Neuron (in vitro differentiated cells): ENCODE data around the gene PAX5.

Experiments
- H2AFZ ChIP-seq: one replicate; pipeline ENCODE4 v1.6.1; 2013; ENCODE audit warnings: low read depth, mild to moderate bottlenecking, inconsistent platforms, low read length, moderate library complexity
- H3K27me3 ChIP-seq: one replicate; pipeline ENCODE4 v1.6.1; 2013; ENCODE audit warnings: low read length; ENCODE audit not compliant: insufficient read depth
- H3K36me3 ChIP-seq: one replicate; pipeline ENCODE4 v1.6.1; 2013; ENCODE audit warnings: low read length; ENCODE audit not compliant: insufficient read depth
- H3K4me1 ChIP-seq: one replicate; pipeline ENCODE4 v1.6.1; 2013; ENCODE audit warnings: low read length; ENCODE audit not compliant: insufficient read depth
- H3K4me3 ChIP-seq: 2 replicates; pipeline ENCODE4 v1.5.1; 2013; ENCODE audit warnings: mild to moderate bottlenecking, low read length, moderate library complexity
- H3K9me3 ChIP-seq: one replicate; pipeline ENCODE4 v1.6.1; 2013; ENCODE audit warnings: low read length

Gene PAX5

DNA sequence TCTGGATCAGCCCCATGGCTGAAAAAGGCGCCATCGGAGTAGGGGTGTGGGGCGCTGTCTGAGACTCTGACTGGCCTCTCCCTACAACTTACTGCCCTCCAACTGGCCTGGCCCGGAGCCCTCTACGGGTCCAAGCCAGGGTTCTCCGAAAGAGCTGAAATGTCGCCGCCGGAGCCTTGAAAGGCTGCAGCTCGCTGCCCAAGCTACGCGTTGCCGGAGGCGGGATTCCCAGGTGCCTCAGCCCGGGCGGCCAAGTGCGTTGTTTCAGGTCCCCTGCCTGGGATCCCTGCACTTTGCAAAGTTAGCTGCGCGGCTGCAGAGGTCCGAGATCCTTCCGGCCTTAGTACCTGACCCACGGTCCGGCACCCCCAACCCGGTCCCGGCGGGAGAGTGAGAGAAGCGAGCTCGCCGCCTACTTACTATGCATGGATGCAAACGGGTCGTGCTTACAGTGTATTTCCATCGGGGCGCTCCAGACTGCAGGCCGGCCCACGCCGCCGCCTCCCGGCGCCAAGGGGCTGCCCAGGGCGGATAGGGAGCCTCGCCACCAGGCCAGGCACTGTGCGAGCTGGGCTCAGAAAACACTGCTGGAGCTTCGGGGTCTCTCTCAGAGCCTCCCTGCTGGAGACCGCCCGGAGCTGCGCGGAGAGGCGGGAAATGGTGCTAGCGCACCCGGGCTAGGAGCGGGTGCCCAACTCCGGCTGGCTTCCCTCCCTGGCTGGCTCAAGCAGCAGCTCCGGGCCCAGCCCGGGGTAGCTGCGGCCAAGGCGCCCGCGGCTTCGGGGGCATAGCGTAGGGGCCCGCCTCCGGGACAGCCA lies 7.7 kb downstream of the PAX5 start:
- Histone ChIP-seq H3K4me1 (peaks cover 26% of the 10 kb centered on the region), H3K9me3 (no peaks in the 10 kb centered on the region), H3K36me3 (no peaks in the 10 kb centered on the region), H2AFZ (peak overlapping the region; percentile 27), H3K27me3 (peaks cover 13% of the 10 kb centered on the region), H3K4me3 (peak overlapping the region; percentile 47)

DNA sequence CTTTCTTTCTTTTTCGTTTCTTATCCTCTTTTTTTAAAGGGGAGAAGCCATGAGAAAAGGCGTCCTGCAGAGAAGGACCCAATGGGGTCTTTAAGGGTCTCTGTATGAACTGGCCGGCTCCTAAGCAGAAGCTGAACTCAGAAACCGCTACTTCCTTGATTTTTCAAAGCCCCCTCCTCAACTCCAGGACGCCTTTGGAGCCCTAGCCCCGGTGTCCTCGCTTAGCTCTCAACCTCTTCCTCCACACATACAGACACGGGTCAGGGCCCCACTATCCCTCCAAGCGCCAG lies 8.3 kb downstream of the PAX5 start:
- Histone ChIP-seq H2AFZ (peak overlapping the region; percentile 27), H3K4me1 (peaks cover 26% of the 10 kb centered on the region), H3K36me3 (no peaks in the 10 kb centered on the region), H3K4me3 (peak overlapping the region; percentile 47), H3K9me3 (no peaks in the 10 kb centered on the region), H3K27me3 (peaks cover 11% of the 10 kb centered on the region)

DNA sequence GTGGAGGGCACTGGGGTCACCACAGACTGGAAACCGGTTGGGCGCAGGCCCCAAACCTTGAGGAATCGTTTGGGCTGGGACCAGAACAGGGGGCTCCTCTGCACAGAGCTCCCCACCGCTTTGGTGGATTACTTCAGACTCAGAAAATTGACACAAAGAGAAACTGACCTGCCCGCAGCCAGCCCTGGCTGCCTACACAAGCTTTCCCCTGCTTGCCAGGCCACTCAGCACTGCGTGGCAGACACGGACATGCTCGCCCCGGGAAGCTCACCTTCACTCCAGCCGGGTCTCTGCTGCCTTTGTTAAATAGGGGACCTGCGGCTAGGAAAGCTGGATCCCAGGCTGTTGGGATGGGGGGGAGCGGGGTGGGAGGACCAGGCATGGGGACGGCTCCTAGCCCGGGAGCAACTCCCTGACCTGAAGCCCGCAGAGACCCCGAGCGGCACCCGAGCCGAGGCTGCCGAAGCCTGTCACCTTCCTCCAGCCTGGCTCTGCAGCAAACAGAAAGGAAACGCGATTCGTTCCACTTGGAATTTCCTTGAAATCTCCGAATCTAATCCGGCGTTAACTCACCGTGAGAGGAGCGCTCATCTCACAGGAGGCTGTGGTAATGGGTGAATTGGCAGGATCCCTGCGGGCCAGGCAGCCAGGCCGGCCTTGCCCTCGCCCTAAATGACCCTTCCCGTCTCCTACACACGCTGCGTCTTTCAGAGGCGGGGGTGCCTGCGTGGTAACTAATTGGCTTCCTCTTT lies 8.8 kb downstream of the PAX5 start:
- H3K4me1 ChIP-seq = peaks cover 26% of the 10 kb centered on the region
- no peaks in the 10 kb centered on the region for H3K36me3 ChIP-seq
- H2AFZ ChIP-seq = peak overlapping the region; percentile 27
- no peaks in the 10 kb centered on the region for H3K9me3 ChIP-seq
- peaks cover 11% of the 10 kb centered on the region for H3K27me3 ChIP-seq
- peak overlapping the region; percentile 47 for H3K4me3 ChIP-seq

DNA sequence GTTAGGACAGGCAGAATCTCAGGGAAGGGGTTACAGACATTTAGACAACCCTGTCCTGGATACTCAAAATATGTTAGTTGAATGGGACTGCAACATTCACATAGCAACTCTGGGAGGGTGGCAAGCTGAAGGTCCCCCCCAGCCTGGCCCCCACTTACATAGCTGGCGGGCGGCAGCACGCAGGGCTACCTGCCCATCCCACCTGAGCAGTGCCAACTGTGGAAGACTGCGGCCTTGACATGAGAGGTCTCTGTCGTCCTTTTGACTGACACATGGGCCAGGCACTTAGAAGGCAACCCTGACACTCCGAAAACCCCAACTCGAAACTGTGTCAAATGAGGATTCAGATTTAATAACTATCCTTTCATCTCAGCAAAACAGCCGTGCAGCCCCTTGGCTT lies 16.5 kb downstream of the PAX5 start:
- H3K4me3 ChIP-seq = no peak overlapping the region
- H3K36me3 ChIP-seq = no peaks in the 10 kb centered on the region
- H2AFZ ChIP-seq = no peak overlapping the region
- no peaks in the 10 kb centered on the region for H3K4me1 ChIP-seq
- H3K27me3 ChIP-seq = no peaks in the 10 kb centered on the region
- H3K9me3 ChIP-seq = no peaks in the 10 kb centered on the region

DNA sequence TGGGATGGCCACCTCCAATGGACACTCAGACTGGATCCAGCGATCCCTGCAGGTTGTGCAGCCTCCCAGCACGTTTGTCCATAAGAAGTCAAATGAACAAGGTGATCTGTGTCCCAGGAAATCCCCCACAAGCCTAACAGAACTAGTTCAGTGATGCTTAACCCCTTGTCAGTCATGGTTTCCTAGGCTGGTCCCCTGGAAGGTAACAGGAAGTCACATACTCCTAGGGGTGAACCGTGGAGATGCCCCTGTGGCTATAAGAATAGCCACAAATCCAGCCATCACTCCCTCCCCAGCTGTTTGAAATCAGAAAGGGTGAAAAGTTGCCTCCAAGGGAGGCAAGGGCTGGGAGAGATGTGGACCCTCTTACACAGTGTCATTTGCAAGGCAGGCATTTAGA lies 22.5 kb downstream of the PAX5 start:
- Histone ChIP-seq H3K36me3 (no peaks in the 10 kb centered on the region), H3K9me3 (no peaks in the 10 kb centered on the region), H3K4me3 (no peak overlapping the region), H2AFZ (no peak overlapping the region), H3K27me3 (no peaks in the 10 kb centered on the region), H3K4me1 (no peaks in the 10 kb centered on the region)

DNA sequence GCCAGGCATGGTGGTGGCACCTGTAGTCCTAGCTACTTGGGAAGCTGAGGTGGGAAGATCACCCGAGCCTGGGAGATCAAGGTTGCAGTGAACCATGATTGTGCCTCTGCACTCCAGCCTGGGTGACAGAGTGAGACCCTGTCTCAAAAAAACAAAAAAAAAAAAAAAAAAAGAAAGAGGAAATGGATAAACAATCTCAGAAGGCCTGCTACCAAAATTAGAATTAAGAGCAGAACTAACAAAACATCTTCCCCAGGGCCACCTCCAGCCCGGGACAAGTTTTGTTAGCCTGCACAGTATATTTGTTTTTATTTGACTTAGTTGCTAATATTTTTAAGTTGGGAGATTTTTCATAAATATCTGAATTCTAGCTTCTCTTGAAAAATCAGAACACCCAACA lies 23.1 kb downstream of the PAX5 start:
- Histone ChIP-seq H2AFZ (no peak overlapping the region), H3K4me1 (no peaks in the 10 kb centered on the region), H3K27me3 (no peaks in the 10 kb centered on the region), H3K4me3 (no peak overlapping the region), H3K9me3 (no peaks in the 10 kb centered on the region), H3K36me3 (no peaks in the 10 kb centered on the region)

DNA sequence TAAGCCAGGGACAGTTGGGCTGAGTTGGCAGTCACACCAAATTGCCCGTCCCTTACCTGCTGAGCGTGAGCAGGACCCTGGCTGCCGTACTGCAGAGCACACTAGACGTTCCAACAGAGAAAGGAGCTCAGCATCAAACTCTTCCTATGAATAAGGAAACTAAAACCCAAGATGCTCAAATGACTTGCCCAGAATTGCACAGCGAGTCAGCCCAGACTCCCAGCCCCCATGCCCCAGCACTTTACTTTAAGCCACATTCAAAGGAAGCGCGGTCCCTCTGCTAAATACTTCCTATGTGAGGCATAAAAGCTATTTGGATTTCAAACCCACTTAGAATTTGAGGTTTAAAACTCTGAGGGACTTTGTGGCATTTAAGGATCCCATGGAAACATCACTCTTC lies 23.9 kb downstream of the PAX5 start:
- H2AFZ ChIP-seq = no peak overlapping the region
- no peaks in the 10 kb centered on the region for H3K27me3 ChIP-seq
- H3K4me3 ChIP-seq = no peak overlapping the region
- no peaks in the 10 kb centered on the region for H3K36me3 ChIP-seq
- no peaks in the 10 kb centered on the region for H3K4me1 ChIP-seq
- H3K9me3 ChIP-seq = no peaks in the 10 kb centered on the region

DNA sequence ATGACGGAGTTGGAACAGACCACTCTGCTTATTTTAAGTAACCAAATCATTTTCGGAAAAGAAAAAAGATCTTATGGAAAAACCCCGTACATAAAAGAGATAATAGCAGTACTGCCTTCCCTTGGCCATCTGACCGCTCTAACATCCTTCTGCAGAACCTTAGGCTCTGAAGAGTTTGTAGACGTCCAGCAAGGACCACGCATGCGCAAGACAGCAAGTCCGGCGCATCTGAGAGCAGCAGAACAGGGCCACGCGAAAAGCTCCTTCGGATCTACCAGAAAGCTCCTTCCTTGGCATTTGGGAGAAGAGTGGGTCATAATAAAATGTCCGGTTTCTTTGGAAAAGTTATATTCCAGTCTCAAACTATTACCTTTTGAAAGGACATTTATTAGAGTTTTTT lies 26.8 kb downstream of the PAX5 start:
- Histone ChIP-seq H3K4me1 (no peaks in the 10 kb centered on the region), H3K27me3 (no peaks in the 10 kb centered on the region), H3K9me3 (no peaks in the 10 kb centered on the region), H3K36me3 (no peaks in the 10 kb centered on the region), H3K4me3 (no peak overlapping the region), H2AFZ (no peak overlapping the region)

DNA sequence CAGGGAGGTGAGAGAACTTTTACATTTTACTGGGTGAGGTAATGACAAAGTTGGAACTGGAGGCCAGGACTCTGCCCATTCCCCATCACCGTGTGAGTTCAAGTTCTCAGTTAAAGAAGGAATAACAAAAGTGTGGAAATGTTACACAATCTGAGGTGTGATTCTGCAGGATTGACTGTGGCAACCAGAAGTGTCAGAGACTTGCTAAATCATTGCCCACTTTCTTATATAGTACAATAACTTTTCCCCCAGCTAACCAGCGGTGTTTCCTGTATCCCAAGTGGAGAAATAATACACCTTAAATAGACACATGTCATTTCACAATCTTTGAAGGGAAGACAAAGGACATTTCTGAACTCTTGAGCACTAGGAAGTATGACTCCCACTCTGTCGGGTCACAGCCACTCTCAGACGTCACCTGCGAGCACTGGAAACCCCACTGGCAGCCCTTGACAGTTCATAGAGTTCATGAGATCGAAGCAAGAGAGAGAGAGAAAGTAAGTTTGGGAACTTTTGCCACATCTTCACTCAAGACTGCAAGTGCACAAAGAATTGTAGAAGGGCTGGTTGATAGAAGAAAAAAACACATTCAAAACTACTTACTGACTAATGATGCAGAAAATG lies 28.4 kb downstream of the PAX5 start:
- Histone ChIP-seq H3K4me3 (no peak overlapping the region), H3K27me3 (no peaks in the 10 kb centered on the region), H3K9me3 (no peaks in the 10 kb centered on the region), H2AFZ (no peak overlapping the region), H3K4me1 (no peaks in the 10 kb centered on the region), H3K36me3 (no peaks in the 10 kb centered on the region)

DNA sequence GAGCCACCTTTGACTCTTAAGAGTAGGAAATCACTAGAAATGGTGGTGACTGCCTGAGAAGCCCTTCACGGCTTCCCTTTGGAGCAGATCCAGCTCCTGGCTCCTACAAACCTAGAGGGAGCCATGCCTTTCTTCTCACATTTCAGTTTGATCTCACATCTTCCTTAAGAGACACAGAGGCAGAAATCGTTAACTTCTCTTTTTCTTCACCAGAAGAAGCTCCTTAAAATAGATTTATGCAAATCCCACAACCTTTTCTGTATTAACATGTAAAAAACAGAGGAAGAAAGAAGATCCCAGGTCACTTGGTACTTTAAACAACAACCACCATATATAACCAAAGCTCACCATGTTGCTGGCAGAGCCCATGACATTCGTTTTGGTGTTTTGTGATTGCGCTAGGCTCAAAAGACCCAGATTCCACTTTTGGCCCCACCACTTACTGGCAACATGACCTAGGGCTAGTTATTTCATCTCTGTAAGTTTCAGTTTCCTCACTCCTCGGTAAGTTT lies 29.6 kb downstream of the PAX5 start:
- H3K4me1 ChIP-seq = no peaks in the 10 kb centered on the region
- no peak overlapping the region for H2AFZ ChIP-seq
- H3K36me3 ChIP-seq = no peaks in the 10 kb centered on the region
- H3K27me3 ChIP-seq = no peaks in the 10 kb centered on the region
- no peaks in the 10 kb centered on the region for H3K9me3 ChIP-seq
- H3K4me3 ChIP-seq = no peak overlapping the region

DNA sequence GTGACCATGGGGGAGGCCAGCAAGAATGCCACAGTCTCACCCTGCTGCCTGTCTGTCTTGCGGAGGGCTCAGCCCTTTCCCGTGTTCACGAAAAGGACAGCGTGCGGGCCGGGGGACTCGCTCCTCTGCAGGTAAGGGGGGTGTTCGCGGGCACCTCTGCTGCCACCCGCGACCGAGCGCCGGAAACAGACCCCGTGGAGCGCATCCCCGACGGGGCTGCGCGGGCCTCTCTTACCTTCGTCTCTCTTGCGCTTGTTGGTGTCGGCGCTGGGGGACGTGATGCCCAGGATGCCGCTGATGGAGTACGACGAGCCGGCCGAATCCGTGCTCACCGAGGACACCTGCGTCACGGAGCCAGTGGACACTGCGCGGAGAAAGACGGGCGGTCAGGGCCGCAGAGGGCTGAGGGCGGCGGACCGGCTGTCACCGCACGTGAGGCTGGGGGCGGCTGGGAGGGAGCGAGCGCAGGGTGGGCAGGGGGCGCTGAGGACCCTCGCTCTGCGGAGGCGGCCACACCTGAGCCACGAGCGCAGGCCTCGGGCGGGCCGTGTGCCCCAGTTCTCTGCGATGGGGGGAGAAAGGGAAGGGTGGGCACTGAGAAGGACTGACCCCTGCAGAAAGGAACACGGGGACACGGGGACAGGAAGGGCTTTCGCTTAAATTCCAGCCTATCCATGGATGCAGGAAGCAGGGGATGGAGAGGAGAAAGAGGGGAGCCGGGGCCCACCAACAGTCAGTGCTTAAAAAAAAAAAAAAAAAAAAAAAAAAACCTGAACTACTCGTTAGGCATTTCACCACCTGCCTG lies 31.5 kb downstream of the PAX5 start:
- Histone ChIP-seq H2AFZ (no peak overlapping the region), H3K27me3 (no peaks in the 10 kb centered on the region), H3K4me3 (no peak overlapping the region), H3K4me1 (peaks cover 3% of the 10 kb centered on the region), H3K36me3 (no peaks in the 10 kb centered on the region), H3K9me3 (no peaks in the 10 kb centered on the region)

DNA sequence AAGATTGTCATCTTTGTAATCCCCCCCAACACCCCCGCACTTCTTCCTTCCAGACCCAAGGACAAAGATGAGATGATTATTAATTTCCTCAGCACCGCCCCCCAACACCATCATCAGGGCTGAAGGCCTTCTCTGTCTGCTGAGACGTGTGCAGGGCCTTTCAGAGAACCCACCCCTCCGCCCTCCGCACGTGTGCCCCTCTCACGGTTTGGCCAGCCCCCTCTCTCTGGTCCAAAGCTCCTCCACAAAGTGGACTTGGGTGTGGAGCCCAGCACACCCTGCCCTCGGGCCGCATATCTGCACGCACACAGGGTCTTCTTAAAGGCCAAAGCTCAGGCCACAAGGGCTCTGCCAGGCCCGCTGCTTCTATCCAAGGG lies 32.0 kb downstream of the PAX5 start:
- Histone ChIP-seq H3K27me3 (no peaks in the 10 kb centered on the region), H3K4me3 (no peak overlapping the region), H2AFZ (no peak overlapping the region), H3K36me3 (no peaks in the 10 kb centered on the region), H3K9me3 (no peaks in the 10 kb centered on the region), H3K4me1 (peaks cover 9% of the 10 kb centered on the region)

DNA sequence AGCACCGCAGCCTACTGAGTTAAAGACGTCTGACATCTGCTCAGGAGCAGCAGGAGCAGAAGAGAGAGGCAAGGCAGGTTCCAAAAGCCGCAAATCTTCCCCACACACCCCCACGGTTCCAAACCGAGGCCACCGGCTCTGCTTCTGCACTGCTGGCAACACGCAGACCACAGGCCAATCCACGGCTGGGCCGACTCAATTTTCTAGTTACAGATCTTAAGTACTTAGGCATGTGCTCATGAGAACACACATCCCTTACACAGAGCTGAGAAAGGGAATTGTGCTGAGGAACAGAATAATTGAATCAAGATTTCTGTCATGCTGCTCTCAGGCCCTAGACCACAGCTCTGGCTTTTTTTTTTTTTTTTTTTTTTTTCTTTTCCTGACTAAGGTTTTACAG lies 32.6 kb downstream of the PAX5 start:
- Histone ChIP-seq H2AFZ (no peak overlapping the region), H3K4me3 (no peak overlapping the region), H3K27me3 (no peaks in the 10 kb centered on the region), H3K9me3 (no peaks in the 10 kb centered on the region), H3K4me1 (peaks cover 12% of the 10 kb centered on the region), H3K36me3 (no peaks in the 10 kb centered on the region)
